Smooth muscle cell of the brain vasculature (primary cell): ENCODE results near the gene BID.
"Not testable (repeated sequence)": the region's sequence is repeated elsewhere in the genome, so short reads cannot be mapped to it uniquely, and the experiment has no call there.

Source experiments
- DNase-seq: peaks from one replicate; pipeline ENCODE4 v3.0.0-alpha.2; 2012; ENCODE audit warnings: low read depth, low spot score

The BID gene

DNA sequence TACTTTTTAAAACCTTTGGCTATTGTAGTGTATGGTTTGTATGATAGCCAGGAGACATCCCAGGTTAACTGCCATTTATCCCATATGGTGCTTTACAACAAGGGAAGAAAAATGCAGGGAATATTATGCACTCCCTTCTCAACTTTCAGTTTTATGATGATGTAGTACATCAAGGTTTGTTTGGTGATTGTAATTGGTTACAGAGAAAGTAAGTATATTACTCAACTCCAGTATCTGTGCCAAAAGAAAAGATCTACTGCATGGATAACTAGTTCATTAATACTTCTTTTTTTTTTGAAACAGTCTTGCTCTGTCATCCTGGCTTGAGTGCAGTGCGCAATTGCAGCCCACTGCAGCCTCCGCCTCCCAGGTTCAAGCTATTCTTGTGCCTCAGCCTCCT is 70.5 kb downstream of the BID start:
- no peak for DNase-seq

DNA sequence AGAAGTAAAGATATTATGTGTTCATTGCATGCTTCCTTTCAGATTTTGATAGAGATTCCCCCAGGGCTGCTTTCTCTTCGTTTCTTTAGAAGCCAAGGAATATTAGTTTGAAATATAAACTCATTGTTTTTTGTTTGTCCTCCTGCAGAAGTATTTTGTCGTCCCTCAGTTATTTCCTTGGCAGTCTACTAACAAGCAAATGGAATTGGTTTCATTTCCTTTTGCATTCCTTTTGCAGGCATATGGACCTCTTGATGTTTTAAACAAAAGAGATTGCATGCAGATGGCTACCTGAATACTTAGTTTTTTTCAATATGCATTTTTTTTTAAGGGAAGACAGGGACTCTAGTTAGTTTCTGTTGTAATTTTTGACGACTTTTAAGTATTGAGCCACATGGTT is 73.5 kb downstream of the BID start:
- no peak for DNase-seq

DNA sequence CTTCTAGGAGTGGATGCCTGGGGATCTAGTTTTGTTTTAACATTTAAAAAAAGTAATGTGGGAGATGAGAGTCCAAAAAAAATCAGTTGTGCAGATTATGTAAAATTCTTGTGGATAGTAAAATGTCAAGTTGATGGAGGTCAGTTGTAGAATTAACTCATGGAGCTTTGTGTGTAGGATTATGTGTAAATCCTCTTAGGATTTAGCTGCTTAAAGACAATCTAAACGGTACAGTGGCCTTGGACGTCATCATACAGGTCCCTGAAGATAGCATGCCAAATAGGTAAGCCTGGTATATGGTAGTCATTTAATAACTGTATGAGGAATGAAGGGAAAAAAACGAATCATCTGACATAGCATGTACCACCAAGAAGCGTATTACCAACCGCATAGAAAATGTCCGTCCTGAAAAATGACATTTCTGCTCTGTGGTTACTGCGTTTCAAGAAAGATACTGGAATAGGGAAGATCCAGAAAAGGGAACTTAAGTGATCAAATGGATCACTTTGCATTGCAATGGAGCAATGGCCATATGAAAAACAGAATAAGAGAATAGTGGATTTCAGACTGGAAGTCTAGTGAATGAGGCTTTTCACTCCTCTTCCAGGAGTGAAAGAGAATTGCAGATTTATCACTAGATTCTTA is 74.5 kb downstream of the BID start:
- no peak for DNase-seq

DNA sequence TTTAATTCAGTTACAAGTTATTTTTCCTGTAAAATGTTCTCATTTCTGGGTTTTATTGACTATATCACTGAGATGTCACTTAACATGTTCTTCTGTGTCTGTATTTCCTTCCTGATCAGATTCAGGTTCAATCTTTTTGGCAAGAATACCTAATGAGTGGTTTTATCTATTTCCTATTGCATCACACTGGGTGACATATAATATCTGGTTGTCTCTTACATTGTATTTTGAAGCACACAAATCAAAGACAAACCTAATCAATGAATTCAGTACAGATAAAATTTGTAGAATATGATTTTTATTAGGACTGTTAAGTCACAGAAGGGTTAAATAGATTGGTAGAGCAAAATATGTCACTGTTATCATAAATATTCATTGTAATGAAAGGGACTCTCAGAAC is 75.3 kb downstream of the BID start:
- DNase-seq, result no peak

DNA sequence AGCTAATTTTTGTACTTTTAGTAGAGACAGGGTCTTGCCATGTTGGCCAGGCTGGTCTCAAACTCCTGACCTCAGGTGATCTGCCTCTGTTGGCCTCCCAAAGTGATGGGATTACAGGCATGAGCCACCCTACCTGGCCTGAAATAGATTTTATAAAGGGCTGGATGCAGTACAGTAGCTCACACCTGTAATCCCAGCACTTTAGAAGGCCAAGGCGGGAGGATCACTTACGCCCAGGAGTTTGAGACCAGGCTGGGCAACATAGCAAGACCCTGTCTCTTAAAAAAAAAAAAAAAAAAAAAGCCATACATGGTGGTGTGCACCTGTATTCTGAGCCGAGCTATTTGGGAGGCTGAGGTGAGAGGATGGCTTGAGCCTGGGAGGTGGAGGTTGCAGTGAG is 76.0 kb downstream of the BID start:
- DNase-seq, result not testable (repeated sequence)

DNA sequence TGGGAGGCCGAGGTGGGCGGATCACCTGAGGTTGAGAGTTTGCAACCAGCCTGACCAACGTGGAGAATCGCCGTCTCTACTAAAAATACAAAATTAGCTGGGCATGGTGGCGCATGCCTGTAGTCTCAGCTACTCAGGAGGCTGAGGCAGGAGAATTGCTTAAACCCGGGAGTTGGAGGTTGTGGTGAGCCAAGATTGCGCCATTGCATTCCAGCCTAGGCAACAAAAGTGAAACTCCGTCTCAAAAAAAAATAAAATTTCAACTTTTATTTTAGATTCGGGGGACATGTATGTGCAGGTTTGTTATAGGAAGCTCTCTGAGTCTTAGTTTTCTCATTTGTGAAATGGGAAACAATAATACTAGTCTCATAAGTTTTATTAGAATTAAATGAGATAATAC is 77.1 kb downstream of the BID start:
- DNase-seq, result not testable (repeated sequence)

DNA sequence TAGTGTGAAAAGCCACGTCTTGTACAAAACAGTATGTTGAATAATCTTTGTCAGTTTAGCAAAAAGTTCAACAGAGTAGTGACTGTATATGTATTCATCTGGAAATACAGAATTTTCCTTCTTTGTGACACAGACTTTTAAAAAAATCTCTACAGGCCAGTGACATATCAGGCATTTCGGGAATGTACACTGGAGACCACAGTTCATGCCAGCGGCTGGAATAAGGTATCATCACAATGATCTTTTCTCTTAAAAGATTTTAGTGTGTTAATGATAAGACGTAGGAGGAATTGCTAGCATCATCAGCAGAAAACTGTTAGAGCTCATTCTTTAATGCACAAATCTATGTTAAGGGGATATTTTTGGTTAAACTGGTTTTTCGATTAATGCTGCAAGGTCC is 78.3 kb downstream of the BID start:
- no peak for DNase-seq

DNA sequence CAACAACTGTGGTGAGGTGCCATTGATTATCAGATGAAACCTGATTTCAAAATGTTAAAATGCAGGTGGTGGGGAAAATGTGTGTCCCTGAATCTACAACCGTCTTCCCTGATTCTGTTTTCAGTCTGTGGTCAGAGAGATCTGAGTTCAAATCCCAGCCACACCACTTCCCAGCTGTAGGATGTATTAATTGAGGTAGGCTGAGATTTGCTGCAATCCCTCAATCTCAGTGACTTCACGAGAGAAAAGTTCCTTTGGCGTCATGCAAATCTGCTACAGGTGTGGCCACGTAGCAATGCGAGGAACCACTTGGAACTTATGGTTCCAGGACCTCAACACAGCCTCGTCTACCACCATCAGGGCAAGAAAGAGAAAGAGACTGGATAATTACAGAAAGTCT is 79.5 kb downstream of the BID start:
- no peak for DNase-seq

DNA sequence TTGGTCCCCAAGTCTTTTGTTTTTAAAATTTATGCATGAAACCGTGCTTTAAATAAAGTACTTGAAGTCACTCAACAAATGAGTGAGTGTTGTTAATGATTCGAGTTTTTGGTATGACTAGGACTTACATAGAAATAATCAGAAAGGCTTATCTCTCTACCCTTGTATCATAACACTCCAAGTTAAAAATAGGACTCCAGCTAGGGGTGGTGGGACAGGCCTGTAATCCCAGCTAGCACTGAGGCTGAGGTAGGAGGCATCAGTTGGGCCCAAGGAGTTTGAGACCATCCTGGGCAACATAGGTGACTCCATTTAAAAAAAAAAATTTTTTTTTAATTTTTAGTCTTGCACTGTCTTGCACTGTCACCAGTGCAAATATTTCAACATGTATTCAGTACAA is 80.1 kb downstream of the BID start:
- no peak for DNase-seq

DNA sequence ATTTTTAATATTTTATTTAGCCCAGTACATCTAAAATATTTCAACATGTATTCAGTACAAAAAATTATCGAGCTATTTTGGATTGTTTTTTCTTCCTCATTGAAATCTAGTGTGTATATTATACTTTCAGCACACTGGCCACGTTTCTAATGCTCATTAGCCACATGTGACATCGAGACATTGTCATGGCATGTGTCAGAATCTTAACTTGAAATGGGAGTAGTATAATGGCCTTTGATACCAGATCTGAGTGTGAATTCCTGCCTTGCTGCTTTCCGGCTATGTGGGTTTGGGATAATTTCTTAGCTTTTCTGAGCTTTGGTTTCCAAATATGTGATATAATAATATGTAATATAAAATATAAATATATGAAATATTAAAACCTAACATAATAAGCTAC is 81.4 kb downstream of the BID start:
- no peak for DNase-seq

DNA sequence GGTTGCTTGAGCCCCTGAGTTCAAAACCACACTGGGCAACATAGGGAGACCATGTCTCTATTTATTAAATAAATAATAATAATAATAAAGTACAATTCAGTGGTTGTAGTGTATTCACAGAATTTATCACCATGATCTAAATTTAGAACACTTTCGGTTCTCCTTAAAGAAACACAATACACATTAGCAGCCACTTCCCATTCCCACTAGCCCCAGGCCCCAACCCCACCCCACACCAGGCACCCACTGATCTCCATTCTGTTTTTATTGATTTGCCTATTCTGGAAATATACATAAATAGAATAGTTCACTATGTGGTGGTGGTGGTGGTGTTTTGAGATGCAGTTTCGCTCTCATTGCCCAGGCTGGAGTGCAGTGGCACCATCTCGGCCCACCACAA is 90.0 kb downstream of the BID start:
- DNase-seq, result no peak
